ENCODE results near the gene WNT3.

- TF ChIP-seq CTCF (IDR thresholded peaks at IDR 0.05; ENCODE audit: poor library complexity) (no peak), EZH2 (IDR thresholded peaks at IDR 0.05; ENCODE audit: borderline replicate concordance) (no peak)
These were observed 41.5 kb upstream of the WNT3 start for GRCh38 chr17:46859996-46860395.

Data from hepatocyte (in vitro differentiated cells).